HEK293 (cell line): ENCODE measurements around the gene RHOF.

Source experiments
- GLI4 ChIP-seq: fragments of 450-650 bp; formaldehyde crosslinking; IDR thresholded peaks from 2 replicates; pipeline ENCODE4 v1.5.1; 2016; ENCODE audit warnings: missing biosample characterization, missing genetic modification characterization
- SCRT1 ChIP-seq: fragments of 450-650 bp; formaldehyde crosslinking; IDR thresholded peaks from 2 replicates; pipeline ENCODE4 v1.5.1; 2016; ENCODE audit warnings: missing biosample characterization, missing genetic modification characterization, borderline replicate concordance
- SCRT2 ChIP-seq: fragments of 450-650 bp; formaldehyde crosslinking; IDR thresholded peaks from 2 replicates; pipeline ENCODE4 v1.5.1; 2016; ENCODE audit warnings: missing biosample characterization, missing genetic modification characterization
- ZEB2 ChIP-seq: fragments of 450-650 bp; formaldehyde crosslinking; IDR thresholded peaks from 2 replicates; pipeline ENCODE4 v1.5.1; 2016; ENCODE audit warnings: missing biosample characterization, missing genetic modification characterization
- ZNF138 ChIP-seq: fragments of 450-650 bp; formaldehyde crosslinking; IDR thresholded peaks from 2 replicates; pipeline ENCODE4 v1.5.1; 2016; ENCODE audit warnings: missing biosample characterization, missing genetic modification characterization, borderline replicate concordance
- ZNF16 ChIP-seq: fragments of 450-650 bp; formaldehyde crosslinking; IDR thresholded peaks from 2 replicates; pipeline ENCODE4 v1.5.1; 2016; ENCODE audit warnings: low read depth, missing biosample characterization, missing genetic modification characterization
- ZNF202 ChIP-seq: fragments of 450-650 bp; formaldehyde crosslinking; IDR thresholded peaks from 2 replicates; pipeline ENCODE4 v1.5.1; 2016; ENCODE audit warnings: missing biosample characterization, missing genetic modification characterization, borderline replicate concordance
- ZNF223 ChIP-seq: fragments of 450-650 bp; formaldehyde crosslinking; IDR thresholded peaks from 2 replicates; pipeline ENCODE4 v1.5.1; 2016; ENCODE audit warnings: missing biosample characterization, missing genetic modification characterization
- ZNF274 ChIP-seq, 2 experiments: fragments of 200-500 bp in 1 of 2; fragments of 450-650 bp in 1 of 2; sonication (Bioruptor generic) in 1 of 2; formaldehyde crosslinking in 1 of 2; IDR thresholded peaks; 2 replicates each; pipeline versions ENCODE4 v1.5.1 to v1.6.1; 2014 to 2016; ENCODE audit warnings: borderline replicate concordance in 1 of 2, inconsistent platforms in 1 of 2, low read length in 1 of 2, missing biosample characterization in 1 of 2, missing genetic modification characterization in 1 of 2
- ZNF37A ChIP-seq: fragments of 450-650 bp; IDR thresholded peaks from 2 replicates; pipeline ENCODE4 v1.5.1; 2018; ENCODE audit warnings: missing biosample characterization, missing genetic modification characterization
- ZNF423 ChIP-seq: fragments of 450-650 bp; formaldehyde crosslinking; IDR thresholded peaks from 2 replicates; pipeline ENCODE4 v1.5.1; 2016; ENCODE audit warnings: missing biosample characterization, missing genetic modification characterization
- ZNF48 ChIP-seq: fragments of 450-650 bp; formaldehyde crosslinking; IDR thresholded peaks from 2 replicates; pipeline ENCODE4 v1.5.1; 2016; ENCODE audit warnings: missing biosample characterization, missing genetic modification characterization
- ZNF510 ChIP-seq: fragments of 450-650 bp; formaldehyde crosslinking; IDR thresholded peaks from 2 replicates; pipeline ENCODE4 v1.5.1; 2018; ENCODE audit warnings: mild to moderate bottlenecking, missing genetic modification characterization, missing biosample characterization; ENCODE audit not compliant: insufficient replicate concordance
- ZNF544 ChIP-seq: fragments of 450-650 bp; formaldehyde crosslinking; IDR thresholded peaks from 2 replicates; pipeline ENCODE4 v1.5.0; 2017; ENCODE audit warnings: missing biosample characterization, missing genetic modification characterization
- ZNF548 ChIP-seq: fragments of 450-650 bp; formaldehyde crosslinking; IDR thresholded peaks from 2 replicates; pipeline ENCODE4 v1.5.1; 2016; ENCODE audit warnings: missing biosample characterization, missing genetic modification characterization
- ZNF549 ChIP-seq: fragments of 450-650 bp; IDR thresholded peaks from 2 replicates; pipeline ENCODE4 v1.5.1; 2018; ENCODE audit warnings: missing biosample characterization, missing genetic modification characterization, mild to moderate bottlenecking, inconsistent platforms, moderate library complexity
- ZNF660 ChIP-seq: fragments of 450-650 bp; IDR thresholded peaks from 2 replicates; pipeline ENCODE4 v1.5.1; 2018; ENCODE audit warnings: missing biosample characterization, mild to moderate bottlenecking, missing genetic modification characterization
- ZNF670 ChIP-seq: fragments of 450-650 bp; formaldehyde crosslinking; IDR thresholded peaks from 2 replicates; pipeline ENCODE4 v1.5.1; 2016; ENCODE audit warnings: missing biosample characterization, missing genetic modification characterization, low read depth
- ZNF677 ChIP-seq: fragments of 450-650 bp; IDR thresholded peaks from 2 replicates; pipeline ENCODE4 v1.5.0; 2018; ENCODE audit warnings: missing biosample characterization, mild to moderate bottlenecking, missing genetic modification characterization, moderate library complexity
- ZNF777 ChIP-seq: fragments of 450-650 bp; formaldehyde crosslinking; IDR thresholded peaks from 2 replicates; pipeline ENCODE4 v1.5.1; 2017; ENCODE audit warnings: missing biosample characterization, missing genetic modification characterization, borderline replicate concordance
- TF ChIP-seq, protein P1 (sequence below): fragments of 450-650 bp; formaldehyde crosslinking; IDR thresholded peaks from 2 replicates; pipeline ENCODE4 v1.5.1; 2017; ENCODE audit warnings: missing biosample characterization, missing genetic modification characterization
- TF ChIP-seq, protein P2 (sequence below): fragments of 450-650 bp; formaldehyde crosslinking; IDR thresholded peaks from 2 replicates; pipeline ENCODE4 v1.5.1; 2016; ENCODE audit warnings: missing biosample characterization, missing genetic modification characterization
- TF ChIP-seq, protein P3 (sequence below): fragments of 450-650 bp; formaldehyde crosslinking; IDR thresholded peaks from 2 replicates; pipeline ENCODE4 v1.5.1; 2016; ENCODE audit warnings: missing biosample characterization, missing genetic modification characterization
- TF ChIP-seq, protein P4 (sequence below): fragments of 450-650 bp; formaldehyde crosslinking; IDR thresholded peaks from 2 replicates; pipeline ENCODE4 v1.5.1; 2016; ENCODE audit warnings: missing biosample characterization, missing genetic modification characterization
- TF ChIP-seq, protein P5 (sequence below): fragments of 450-650 bp; formaldehyde crosslinking; IDR thresholded peaks from 2 replicates; pipeline ENCODE4 v1.5.1; 2016; ENCODE audit warnings: missing biosample characterization, missing genetic modification characterization, borderline replicate concordance
- TF ChIP-seq, protein P6 (sequence below): fragments of 450-650 bp; formaldehyde crosslinking; IDR thresholded peaks from 2 replicates; pipeline ENCODE4 v1.5.1; 2017; ENCODE audit warnings: missing biosample characterization, missing genetic modification characterization

Gene RHOF

DNA sequence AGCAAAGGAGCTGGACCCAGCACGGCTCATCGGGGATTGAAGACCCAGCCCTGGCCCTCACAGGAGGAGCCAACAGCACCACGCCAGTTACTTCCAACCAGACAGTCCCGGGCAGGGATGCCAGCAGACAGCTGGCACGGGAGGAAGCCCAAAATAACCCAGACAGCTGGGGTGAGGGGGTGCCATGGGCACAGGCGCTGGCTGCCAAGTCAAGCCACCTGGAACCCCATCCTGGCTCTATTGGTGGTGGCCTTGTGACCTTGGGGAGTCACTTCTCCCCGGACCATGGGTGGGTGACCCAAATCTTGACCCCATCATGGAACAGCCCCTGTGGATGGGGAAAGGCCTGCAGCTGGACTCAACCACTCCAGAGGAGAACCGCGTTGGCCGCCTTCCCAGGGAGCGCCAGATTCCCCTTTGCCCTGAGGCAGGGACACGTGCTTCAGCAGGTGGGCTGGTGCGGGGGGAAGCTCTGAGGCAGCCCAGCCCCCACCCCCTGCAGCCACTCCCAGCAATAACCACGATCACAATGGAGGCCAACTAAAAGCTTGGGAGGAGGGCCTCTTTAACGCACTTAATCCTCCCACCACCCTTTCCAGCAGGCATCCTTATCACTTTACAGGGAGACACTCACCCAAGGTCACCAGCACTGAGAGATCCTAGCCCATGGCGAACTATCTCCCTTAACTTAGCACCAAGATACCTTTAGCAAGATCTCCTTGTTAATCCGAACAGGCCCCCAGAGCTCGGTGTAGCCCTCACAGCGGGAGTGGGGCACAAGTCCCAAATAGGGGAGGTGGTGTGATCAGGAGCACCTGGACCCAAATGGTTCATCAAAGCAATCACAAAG lies 4.7 kb upstream of the RHOF start (continued):
- TF ChIP-seq GLI4 (no peak), ZNF777 (tag by site-specific recombination) (no peak), ZNF544 (tag by site-specific recombination) (no peak), ZNF549 (tag by site-specific recombination) (no peak), ZNF423 (tag by site-specific recombination) (peak; percentile 69; the same call in 1 of the 2 replicates), ZEB2 (peak; percentile 76), ZNF223 (tag by site-specific recombination) (no peak), ZNF677 (no peak), ZNF510 (tag by site-specific recombination) (no peak), SCRT2 (peak; percentile 55; the same call in 1 of the 2 replicates), ZNF37A (tag by site-specific recombination) (no peak), ZNF16 (tag by site-specific recombination) (no peak), ZNF274 (IDR thresholded peaks at IDR 0.05; ENCODE audit: low read length) (no peak), ZNF274 (tag by site-specific recombination; IDR thresholded peaks at IDR 0.05; ENCODE audit: borderline replicate concordance) (no peak), ZNF660 (no peak), SCRT1 (tag by site-specific recombination) (peak; percentile 48; the same call in 1 of the 2 replicates), ZNF670 (tag by site-specific recombination) (no peak), ZNF138 (no peak), ZNF48 (tag by site-specific recombination) (no peak), ZNF202 (tag by site-specific recombination) (no peak), ZNF548 (no peak)
- TF ChIP-seq, protein P1, sequence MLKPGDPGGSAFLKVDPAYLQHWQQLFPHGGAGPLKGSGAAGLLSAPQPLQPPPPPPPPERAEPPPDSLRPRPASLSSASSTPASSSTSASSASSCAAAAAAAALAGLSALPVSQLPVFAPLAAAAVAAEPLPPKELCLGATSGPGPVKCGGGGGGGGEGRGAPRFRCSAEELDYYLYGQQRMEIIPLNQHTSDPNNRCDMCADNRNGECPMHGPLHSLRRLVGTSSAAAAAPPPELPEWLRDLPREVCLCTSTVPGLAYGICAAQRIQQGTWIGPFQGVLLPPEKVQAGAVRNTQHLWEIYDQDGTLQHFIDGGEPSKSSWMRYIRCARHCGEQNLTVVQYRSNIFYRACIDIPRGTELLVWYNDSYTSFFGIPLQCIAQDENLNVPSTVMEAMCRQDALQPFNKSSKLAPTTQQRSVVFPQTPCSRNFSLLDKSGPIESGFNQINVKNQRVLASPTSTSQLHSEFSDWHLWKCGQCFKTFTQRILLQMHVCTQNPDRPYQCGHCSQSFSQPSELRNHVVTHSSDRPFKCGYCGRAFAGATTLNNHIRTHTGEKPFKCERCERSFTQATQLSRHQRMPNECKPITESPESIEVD (tag by site-specific recombination), result no peak
- TF ChIP-seq, protein P2, sequence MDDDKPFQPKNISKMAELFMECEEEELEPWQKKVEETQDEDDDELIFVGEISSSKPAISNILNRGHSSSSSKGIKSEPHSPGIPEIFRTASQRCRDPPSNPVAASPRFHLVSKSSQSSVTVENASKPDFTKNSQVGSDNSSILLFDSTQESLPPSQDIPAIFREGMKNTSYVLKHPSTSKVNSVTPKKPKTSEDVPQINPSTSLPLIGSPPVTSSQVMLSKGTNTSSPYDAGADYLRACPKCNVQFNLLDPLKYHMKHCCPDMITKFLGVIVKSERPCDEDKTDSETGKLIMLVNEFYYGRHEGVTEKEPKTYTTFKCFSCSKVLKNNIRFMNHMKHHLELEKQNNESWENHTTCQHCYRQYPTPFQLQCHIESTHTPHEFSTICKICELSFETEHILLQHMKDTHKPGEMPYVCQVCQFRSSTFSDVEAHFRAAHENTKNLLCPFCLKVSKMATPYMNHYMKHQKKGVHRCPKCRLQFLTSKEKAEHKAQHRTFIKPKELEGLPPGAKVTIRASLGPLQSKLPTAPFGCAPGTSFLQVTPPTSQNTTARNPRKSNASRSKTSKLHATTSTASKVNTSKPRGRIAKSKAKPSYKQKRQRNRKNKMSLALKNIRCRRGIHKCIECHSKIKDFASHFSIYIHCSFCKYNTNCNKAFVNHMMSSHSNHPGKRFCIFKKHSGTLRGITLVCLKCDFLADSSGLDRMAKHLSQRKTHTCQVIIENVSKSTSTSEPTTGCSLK (tag by site-specific recombination), result no peak
- TF ChIP-seq, protein P3, sequence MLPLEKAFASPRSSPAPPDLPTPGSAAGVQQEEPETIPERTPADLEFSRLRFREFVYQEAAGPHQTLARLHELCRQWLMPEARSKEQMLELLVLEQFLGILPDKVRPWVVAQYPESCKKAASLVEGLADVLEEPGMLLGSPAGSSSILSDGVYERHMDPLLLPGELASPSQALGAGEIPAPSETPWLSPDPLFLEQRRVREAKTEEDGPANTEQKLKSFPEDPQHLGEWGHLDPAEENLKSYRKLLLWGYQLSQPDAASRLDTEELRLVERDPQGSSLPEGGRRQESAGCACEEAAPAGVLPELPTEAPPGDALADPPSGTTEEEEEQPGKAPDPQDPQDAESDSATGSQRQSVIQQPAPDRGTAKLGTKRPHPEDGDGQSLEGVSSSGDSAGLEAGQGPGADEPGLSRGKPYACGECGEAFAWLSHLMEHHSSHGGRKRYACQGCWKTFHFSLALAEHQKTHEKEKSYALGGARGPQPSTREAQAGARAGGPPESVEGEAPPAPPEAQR (tag by site-specific recombination), result no peak
- TF ChIP-seq, protein P4, sequence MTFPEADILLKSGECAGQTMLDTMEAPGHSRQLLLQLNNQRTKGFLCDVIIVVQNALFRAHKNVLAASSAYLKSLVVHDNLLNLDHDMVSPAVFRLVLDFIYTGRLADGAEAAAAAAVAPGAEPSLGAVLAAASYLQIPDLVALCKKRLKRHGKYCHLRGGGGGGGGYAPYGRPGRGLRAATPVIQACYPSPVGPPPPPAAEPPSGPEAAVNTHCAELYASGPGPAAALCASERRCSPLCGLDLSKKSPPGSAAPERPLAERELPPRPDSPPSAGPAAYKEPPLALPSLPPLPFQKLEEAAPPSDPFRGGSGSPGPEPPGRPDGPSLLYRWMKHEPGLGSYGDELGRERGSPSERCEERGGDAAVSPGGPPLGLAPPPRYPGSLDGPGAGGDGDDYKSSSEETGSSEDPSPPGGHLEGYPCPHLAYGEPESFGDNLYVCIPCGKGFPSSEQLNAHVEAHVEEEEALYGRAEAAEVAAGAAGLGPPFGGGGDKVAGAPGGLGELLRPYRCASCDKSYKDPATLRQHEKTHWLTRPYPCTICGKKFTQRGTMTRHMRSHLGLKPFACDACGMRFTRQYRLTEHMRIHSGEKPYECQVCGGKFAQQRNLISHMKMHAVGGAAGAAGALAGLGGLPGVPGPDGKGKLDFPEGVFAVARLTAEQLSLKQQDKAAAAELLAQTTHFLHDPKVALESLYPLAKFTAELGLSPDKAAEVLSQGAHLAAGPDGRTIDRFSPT (tag by site-specific recombination), result peak; percentile 83
- TF ChIP-seq, protein P5, sequence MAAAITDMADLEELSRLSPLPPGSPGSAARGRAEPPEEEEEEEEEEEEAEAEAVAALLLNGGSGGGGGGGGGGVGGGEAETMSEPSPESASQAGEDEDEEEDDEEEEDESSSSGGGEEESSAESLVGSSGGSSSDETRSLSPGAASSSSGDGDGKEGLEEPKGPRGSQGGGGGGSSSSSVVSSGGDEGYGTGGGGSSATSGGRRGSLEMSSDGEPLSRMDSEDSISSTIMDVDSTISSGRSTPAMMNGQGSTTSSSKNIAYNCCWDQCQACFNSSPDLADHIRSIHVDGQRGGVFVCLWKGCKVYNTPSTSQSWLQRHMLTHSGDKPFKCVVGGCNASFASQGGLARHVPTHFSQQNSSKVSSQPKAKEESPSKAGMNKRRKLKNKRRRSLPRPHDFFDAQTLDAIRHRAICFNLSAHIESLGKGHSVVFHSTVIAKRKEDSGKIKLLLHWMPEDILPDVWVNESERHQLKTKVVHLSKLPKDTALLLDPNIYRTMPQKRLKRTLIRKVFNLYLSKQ, result no peak
- TF ChIP-seq, protein P6, sequence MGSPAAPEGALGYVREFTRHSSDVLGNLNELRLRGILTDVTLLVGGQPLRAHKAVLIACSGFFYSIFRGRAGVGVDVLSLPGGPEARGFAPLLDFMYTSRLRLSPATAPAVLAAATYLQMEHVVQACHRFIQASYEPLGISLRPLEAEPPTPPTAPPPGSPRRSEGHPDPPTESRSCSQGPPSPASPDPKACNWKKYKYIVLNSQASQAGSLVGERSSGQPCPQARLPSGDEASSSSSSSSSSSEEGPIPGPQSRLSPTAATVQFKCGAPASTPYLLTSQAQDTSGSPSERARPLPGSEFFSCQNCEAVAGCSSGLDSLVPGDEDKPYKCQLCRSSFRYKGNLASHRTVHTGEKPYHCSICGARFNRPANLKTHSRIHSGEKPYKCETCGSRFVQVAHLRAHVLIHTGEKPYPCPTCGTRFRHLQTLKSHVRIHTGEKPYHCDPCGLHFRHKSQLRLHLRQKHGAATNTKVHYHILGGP (tag by site-specific recombination), result no peak
